ENCODE results near the gene FADS3. TPM values are rescaled to one million over a fixed set of nuclear protein-coding genes. Genes with fewer than 3 reads are reported as not detected.

The FADS3 gene
- total and polyA plus RNA-seq, 9 of the 15 experiments (the other 6 are each of a cell fraction or from before 2014, with no cell fraction given), result 0.97 to 148 (median 92.7) TPM

DNA sequence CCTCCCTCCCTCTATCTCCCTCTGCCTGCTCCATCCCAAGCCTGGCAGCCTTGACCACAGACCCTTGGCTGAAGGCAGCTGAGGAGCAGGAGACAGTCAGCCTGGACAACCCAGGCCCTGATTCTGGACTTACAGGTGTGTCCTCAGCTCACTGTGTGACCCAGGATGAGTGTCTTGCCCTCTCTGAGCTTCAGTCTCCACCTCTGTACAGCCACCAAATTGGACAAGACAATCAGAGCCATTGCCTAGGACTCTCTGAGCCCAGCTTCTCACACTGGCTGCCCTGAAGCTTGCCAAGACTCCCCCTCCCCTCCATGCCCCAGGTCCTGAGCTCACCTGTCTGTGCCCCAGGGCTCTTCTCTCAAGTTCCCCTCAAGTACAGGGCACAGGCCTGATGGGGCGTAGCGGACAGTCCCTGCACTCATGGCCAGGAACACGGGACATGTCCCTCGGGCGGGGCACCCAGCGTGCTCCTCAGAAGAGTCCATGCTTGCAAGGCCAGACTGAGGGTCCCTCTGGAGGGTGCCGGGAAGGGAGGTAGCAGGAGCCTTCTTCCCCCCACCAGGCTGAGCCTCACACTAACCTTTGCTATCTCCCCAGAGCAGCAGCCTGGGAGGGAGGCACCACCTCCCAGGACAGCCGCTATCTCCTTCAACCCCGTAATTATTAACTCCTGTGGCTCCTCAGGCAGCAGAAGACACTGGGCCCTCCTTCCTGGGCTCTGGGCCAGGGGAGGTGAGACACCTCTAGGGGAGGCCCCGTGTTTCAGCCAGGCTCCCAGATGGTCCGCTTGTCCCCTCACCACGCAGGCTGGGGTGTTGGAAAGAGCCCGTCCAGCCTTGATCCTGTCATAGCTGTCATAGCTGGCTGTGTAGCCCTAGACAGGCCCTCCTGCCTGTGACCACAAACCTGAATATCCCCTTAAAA lies 28.6 kb upstream of the FADS3 start (continued):
- TF ChIP-seq ZBTB11 (CRISPR knock-in tag; IDR thresholded peaks at IDR 0.05) (no peak; a peak in 1 of 6 replicates), SMAD2 (IDR thresholded peaks at IDR 0.05; ENCODE audit: low read depth, low read length) (no peak), MTA3 (IDR thresholded peaks at IDR 0.05; ENCODE audit: borderline replicate concordance) (0 out of 2 replicates have a peak, but pooled peaks have one; percentile 66), ZNF584 (CRISPR knock-in tag; IDR thresholded peaks at IDR 0.05; ENCODE audit: low read depth) (no peak), RNF219 (CRISPR knock-in tag; IDR thresholded peaks at IDR 0.05) (no peak), SRF (CRISPR knock-in tag; IDR thresholded peaks at IDR 0.05) (peak in 1 of 2 experiments; percentile 78; a peak in 1 of 4 replicates), ASH1L (IDR thresholded peaks at IDR 0.05; ENCODE audit: borderline replicate concordance, low read depth, partially characterized antibody) (no peak), ZZZ3 (IDR thresholded peaks at IDR 0.05) (no peak)
- TF ChIP-seq, protein P1, sequence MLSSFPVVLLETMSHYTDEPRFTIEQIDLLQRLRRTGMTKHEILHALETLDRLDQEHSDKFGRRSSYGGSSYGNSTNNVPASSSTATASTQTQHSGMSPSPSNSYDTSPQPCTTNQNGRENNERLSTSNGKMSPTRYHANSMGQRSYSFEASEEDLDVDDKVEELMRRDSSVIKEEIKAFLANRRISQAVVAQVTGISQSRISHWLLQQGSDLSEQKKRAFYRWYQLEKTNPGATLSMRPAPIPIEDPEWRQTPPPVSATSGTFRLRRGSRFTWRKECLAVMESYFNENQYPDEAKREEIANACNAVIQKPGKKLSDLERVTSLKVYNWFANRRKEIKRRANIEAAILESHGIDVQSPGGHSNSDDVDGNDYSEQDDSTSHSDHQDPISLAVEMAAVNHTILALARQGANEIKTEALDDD (IDR thresholded peaks at IDR 0.05), result no peak
- TF ChIP-seq, protein P2, sequence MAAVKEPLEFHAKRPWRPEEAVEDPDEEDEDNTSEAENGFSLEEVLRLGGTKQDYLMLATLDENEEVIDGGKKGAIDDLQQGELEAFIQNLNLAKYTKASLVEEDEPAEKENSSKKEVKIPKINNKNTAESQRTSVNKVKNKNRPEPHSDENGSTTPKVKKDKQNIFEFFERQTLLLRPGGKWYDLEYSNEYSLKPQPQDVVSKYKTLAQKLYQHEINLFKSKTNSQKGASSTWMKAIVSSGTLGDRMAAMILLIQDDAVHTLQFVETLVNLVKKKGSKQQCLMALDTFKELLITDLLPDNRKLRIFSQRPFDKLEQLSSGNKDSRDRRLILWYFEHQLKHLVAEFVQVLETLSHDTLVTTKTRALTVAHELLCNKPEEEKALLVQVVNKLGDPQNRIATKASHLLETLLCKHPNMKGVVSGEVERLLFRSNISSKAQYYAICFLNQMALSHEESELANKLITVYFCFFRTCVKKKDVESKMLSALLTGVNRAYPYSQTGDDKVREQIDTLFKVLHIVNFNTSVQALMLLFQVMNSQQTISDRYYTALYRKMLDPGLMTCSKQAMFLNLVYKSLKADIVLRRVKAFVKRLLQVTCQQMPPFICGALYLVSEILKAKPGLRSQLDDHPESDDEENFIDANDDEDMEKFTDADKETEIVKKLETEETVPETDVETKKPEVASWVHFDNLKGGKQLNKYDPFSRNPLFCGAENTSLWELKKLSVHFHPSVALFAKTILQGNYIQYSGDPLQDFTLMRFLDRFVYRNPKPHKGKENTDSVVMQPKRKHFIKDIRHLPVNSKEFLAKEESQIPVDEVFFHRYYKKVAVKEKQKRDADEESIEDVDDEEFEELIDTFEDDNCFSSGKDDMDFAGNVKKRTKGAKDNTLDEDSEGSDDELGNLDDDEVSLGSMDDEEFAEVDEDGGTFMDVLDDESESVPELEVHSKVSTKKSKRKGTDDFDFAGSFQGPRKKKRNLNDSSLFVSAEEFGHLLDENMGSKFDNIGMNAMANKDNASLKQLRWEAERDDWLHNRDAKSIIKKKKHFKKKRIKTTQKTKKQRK (IDR thresholded peaks at IDR 0.05; ENCODE audit: borderline replicate concordance, low read depth, low read length), result no peak
- TF ChIP-seq, protein P3, sequence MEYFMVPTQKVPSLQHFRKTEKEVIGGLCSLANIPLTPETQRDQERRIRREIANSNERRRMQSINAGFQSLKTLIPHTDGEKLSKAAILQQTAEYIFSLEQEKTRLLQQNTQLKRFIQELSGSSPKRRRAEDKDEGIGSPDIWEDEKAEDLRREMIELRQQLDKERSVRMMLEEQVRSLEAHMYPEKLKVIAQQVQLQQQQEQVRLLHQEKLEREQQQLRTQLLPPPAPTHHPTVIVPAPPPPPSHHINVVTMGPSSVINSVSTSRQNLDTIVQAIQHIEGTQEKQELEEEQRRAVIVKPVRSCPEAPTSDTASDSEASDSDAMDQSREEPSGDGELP (CRISPR knock-in tag; IDR thresholded peaks at IDR 0.05; ENCODE audit: borderline replicate concordance), result peak; percentile 88

Measured in K562 (cell line).